ENCODE measurements around the gene BAG3. TPM values are rescaled to one million over a fixed set of nuclear protein-coding genes. Genes with fewer than 3 reads are reported as not detected.

The BAG3 gene
- total RNA-seq, 2 experiments from 2014 or later: 1.9 to 2.6 TPM

DNA sequence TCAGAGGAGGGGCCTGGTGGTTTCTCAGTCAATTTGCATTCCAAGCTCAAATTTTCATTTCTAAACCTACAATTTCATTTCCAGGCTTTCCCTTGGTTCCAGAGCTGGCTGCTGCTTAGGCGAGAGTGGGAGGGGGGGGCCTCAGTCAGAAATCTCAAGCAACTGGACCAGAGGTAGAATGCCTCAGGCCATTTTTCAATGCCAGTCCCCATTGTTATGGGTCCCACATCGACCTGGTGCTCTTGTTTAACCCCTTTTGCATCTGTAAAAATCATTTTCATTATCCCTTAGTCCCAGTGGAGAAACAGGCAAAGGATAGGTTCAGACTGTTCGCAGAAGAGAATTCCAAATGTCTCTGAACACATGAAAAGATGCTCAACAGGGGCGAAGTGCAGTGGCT is 13.5 kb upstream of the BAG3 start:
- no peaks in the 10 kb centered on the region for H4K20me1 ChIP-seq (ENCODE audit: insufficient read depth, low read length)
- ChIA-PET CTCF (ENCODE audit: unreplicated experiment) (no interaction called here), POLR2A (interaction anchor here (0.7 kb wide), 1 partner anchor 19 kb away, joined by 3 read pairs; no protein-coding TSS in a partner anchor)
- no peaks in the 10 kb centered on the region for H3K79me2 ChIP-seq (ENCODE audit: insufficient read depth, low read depth, low read length)
- H3K4me1 ChIP-seq (ENCODE audit: insufficient read depth, low read length, poor library complexity, severe bottlenecking): no peaks in the 10 kb centered on the region
- intact Hi-C loops (cut with micrococcal nuclease; ENCODE audit: unreplicated experiment): no loop called here
- H2AFZ ChIP-seq (ENCODE audit: low read length): 0 out of 2 replicates have a peak overlapping the region, but pooled peaks have one; percentile 9
- H3K9me3 ChIP-seq (ENCODE audit: low read length): no peaks in the 10 kb centered on the region
- no TSS peak for BruUV-seq (replicated peaks)
- TF ChIP-seq EZH2phosphoT487 (IDR thresholded peaks at IDR 0.05; ENCODE audit: borderline replicate concordance, low read depth, low read length): no peak
- TF ChIP-seq, protein P1, sequence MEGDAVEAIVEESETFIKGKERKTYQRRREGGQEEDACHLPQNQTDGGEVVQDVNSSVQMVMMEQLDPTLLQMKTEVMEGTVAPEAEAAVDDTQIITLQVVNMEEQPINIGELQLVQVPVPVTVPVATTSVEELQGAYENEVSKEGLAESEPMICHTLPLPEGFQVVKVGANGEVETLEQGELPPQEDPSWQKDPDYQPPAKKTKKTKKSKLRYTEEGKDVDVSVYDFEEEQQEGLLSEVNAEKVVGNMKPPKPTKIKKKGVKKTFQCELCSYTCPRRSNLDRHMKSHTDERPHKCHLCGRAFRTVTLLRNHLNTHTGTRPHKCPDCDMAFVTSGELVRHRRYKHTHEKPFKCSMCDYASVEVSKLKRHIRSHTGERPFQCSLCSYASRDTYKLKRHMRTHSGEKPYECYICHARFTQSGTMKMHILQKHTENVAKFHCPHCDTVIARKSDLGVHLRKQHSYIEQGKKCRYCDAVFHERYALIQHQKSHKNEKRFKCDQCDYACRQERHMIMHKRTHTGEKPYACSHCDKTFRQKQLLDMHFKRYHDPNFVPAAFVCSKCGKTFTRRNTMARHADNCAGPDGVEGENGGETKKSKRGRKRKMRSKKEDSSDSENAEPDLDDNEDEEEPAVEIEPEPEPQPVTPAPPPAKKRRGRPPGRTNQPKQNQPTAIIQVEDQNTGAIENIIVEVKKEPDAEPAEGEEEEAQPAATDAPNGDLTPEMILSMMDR (conservative IDR thresholded peaks at IDR 0.05; ENCODE audit: low read length): no peak
- H3K9me2 ChIP-seq (ENCODE audit: insufficient read depth, low read length): no peaks in the 10 kb centered on the region
- no peaks in the 10 kb centered on the region for H3K36me3 ChIP-seq (ENCODE audit: insufficient read depth, low read length)
- no peak overlapping the region for H3K4me2 ChIP-seq (ENCODE audit: low read length)
- no peak overlapping the region for H3K4me3 ChIP-seq (ENCODE audit: low read depth, low read length, poor library complexity, severe bottlenecking)
- no peak overlapping the region for H3K27ac ChIP-seq (ENCODE audit: low read depth, low read length, poor library complexity, severe bottlenecking)
- no peak for DNase-seq (ENCODE audit: low spot score)

DNA sequence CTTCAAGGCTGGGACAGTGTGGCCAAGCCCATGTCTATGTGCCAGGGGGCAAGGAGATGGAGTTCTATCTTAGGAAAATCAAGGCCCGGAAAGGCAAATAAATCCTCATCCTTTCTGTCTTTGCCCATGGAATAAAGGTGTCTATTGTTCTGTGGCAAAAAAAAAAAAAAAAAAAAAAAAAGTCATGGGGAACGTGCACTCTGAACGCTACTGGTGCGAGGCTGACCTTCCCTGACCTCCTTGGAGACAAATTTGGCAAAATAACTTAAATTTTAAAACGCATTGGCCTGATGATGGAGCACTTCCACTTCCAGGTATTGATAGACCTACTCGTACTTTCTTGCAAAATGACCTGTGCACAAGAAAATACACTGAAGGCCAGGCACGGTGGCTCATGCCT is 12.2 kb upstream of the BAG3 start:
- H3K9me2 ChIP-seq (ENCODE audit: insufficient read depth, low read length): no peaks in the 10 kb centered on the region
- H3K27ac ChIP-seq (ENCODE audit: low read depth, low read length, poor library complexity, severe bottlenecking): no peak overlapping the region
- no peaks in the 10 kb centered on the region for H4K20me1 ChIP-seq (ENCODE audit: insufficient read depth, low read length)
- H3K4me2 ChIP-seq (ENCODE audit: low read length): no peak overlapping the region
- intact Hi-C loops (cut with micrococcal nuclease; ENCODE audit: unreplicated experiment): no loop called here
- H3K4me3 ChIP-seq (ENCODE audit: low read depth, low read length, poor library complexity, severe bottlenecking): no peak overlapping the region
- H3K4me1 ChIP-seq (ENCODE audit: insufficient read depth, low read length, poor library complexity, severe bottlenecking): no peaks in the 10 kb centered on the region
- BruUV-seq (replicated peaks): no TSS peak
- ChIA-PET CTCF (ENCODE audit: unreplicated experiment) (no interaction called here), POLR2A (no interaction called here)
- no peaks in the 10 kb centered on the region for H3K9me3 ChIP-seq (ENCODE audit: low read length)
- no peak for TF ChIP-seq EZH2phosphoT487 (IDR thresholded peaks at IDR 0.05; ENCODE audit: borderline replicate concordance, low read depth, low read length)
- TF ChIP-seq, protein P1 (conservative IDR thresholded peaks at IDR 0.05; ENCODE audit: low read length): no peak
- H3K79me2 ChIP-seq (ENCODE audit: insufficient read depth, low read depth, low read length): no peaks in the 10 kb centered on the region
- no peaks in the 10 kb centered on the region for H3K36me3 ChIP-seq (ENCODE audit: insufficient read depth, low read length)
- no peak for DNase-seq (ENCODE audit: low spot score)
- H2AFZ ChIP-seq (ENCODE audit: low read length): no peak overlapping the region

DNA sequence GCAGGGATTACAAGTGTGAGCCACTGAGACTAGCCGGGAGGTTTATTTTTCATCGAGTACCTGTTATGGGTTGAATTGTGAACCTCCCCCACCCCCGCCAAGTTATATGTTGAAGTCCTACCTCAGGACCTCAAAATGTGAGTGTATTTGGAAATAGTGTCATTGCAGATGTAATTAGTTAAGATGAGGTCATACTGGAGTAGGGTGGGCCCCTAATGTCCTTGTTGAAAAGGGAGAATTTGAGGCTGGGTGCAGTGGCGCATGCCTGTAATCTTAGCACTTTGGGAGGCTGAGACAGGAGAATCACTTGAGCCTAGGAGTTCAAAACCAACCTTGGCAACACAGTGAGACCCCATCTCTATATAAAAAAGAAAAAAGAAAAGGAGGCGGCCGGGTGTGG is 10.8 kb upstream of the BAG3 start:
- ChIA-PET CTCF (ENCODE audit: unreplicated experiment) (no interaction called here), POLR2A (no interaction called here)
- Histone ChIP-seq H3K4me3 (ENCODE audit: low read depth, low read length, poor library complexity, severe bottlenecking) (no peak overlapping the region), H2AFZ (ENCODE audit: low read length) (no peak overlapping the region), H3K27ac (ENCODE audit: low read depth, low read length, poor library complexity, severe bottlenecking) (no peak overlapping the region), H3K4me1 (ENCODE audit: insufficient read depth, low read length, poor library complexity, severe bottlenecking) (no peaks in the 10 kb centered on the region), H3K79me2 (ENCODE audit: insufficient read depth, low read depth, low read length) (no peaks in the 10 kb centered on the region), H4K20me1 (ENCODE audit: insufficient read depth, low read length) (no peaks in the 10 kb centered on the region), H3K4me2 (ENCODE audit: low read length) (no peak overlapping the region), H3K9me3 (ENCODE audit: low read length) (peaks cover 5% of the 10 kb centered on the region; the same call in 1 of the 2 replicates), H3K9me2 (ENCODE audit: insufficient read depth, low read length) (no peaks in the 10 kb centered on the region), H3K36me3 (ENCODE audit: insufficient read depth, low read length) (no peaks in the 10 kb centered on the region)
- intact Hi-C loops (cut with micrococcal nuclease; ENCODE audit: unreplicated experiment): no loop called here
- no peak for DNase-seq (ENCODE audit: low spot score)
- TF ChIP-seq EZH2phosphoT487 (IDR thresholded peaks at IDR 0.05; ENCODE audit: borderline replicate concordance, low read depth, low read length): no peak
- TF ChIP-seq, protein P1 (conservative IDR thresholded peaks at IDR 0.05; ENCODE audit: low read length): no peak
- BruUV-seq (replicated peaks): no TSS peak
